Measurements from ENCODE around the gene LMTK2. TPM values are rescaled to one million over a fixed set of nuclear protein-coding genes. Genes with fewer than 3 reads are reported as not detected.

LMTK2 gene
- total and polyA plus RNA-seq, 2 donors (not counting 1 experiment from before 2014, with no cell fraction given) = 5.2 to 6.9 TPM

GRCh38 chr7:98102170-98102569, 4.5 kb upstream of the LMTK2 start:
- Histone ChIP-seq H3K4me3 (replicated peaks in 1 of 4; ENCODE audit: control extremely low read depth in 1 of 4, insufficient read depth in 1 of 4, low read depth in 3 of 4, low read length in 4 of 4) (no peak overlapping the region), H4K20me1 (ENCODE audit: control insufficient read depth, extremely low read depth, insufficient read depth, low read length) (no peaks in the 10 kb centered on the region), H2AFZ (ENCODE audit: low read length) (no peak overlapping the region), H3K4me2 (ENCODE audit: extremely low read depth, insufficient read depth, low read length) (no peak overlapping the region), H3K36me3 (ENCODE audit: control insufficient read depth, insufficient read depth, low read length) (no peaks in the 10 kb centered on the region), H3K79me2 (ENCODE audit: control insufficient read depth, insufficient read depth, low read length) (no peaks in the 10 kb centered on the region), H3K9ac (ENCODE audit: insufficient read depth, low read length) (no peak overlapping the region), H3K27me3 (ENCODE audit: control insufficient read depth, insufficient read depth, low read length) (no peaks in the 10 kb centered on the region), H3K4me1 (ENCODE audit: control insufficient read depth, extremely low read depth, insufficient read depth, low read length) (no peaks in the 10 kb centered on the region), H3K27ac (ENCODE audit: insufficient read depth, low read length) (no peak overlapping the region), H3K9me3 (ENCODE audit: control insufficient read depth, insufficient read depth, low read depth, low read length) (no peaks in the 10 kb centered on the region)
- DNase-seq (ENCODE audit: low read depth in 2 of 2) = no peak
- TF ChIP-seq CTCF (conservative IDR thresholded peaks at IDR 0.05 in 1 of 2, IDR thresholded peaks at IDR 0.05 in 1 of 2; ENCODE audit: low read depth in 1 of 2, low read length in 2 of 2) = no peak
- no peak for TF ChIP-seq EZH2 (IDR thresholded peaks at IDR 0.05; ENCODE audit: low read length, missing control alignments)

DNA sequence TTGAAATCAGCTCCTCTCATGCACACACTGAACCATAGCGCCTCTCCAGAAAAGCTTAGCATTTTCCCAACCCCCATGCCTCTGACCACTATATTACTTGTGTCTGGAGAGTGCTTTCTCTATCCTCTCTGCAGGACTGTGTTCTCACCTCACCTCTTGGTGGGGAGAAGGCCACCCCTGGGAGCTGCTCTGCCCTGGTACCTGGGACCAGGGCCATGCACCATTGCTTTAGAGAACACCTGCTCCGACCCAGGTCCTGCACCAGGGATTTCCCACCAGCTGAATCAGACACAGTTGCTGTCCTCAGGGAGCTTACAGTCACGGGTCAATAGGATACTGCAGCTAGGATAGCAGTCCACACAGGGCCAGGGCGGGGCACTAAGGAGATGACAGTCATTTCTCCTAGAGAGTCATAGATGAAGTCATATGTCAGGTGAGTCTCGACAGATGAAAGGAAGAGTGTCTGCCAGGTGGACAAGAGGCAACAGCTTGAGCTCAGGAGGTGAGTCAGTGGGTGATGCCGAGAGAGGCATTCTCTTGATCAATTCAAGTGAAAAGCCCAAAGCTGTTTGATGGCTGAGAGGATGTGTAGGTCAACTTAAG, 619 bp upstream of the LMTK2 start:
- Histone ChIP-seq H3K9ac (ENCODE audit: insufficient read depth, low read length) (no peak overlapping the region), H3K36me3 (ENCODE audit: control insufficient read depth, insufficient read depth, low read length) (no peaks in the 10 kb centered on the region), H3K27me3 (ENCODE audit: control insufficient read depth, insufficient read depth, low read length) (no peaks in the 10 kb centered on the region), H3K4me1 (ENCODE audit: control insufficient read depth, extremely low read depth, insufficient read depth, low read length) (peaks cover 2% of the 10 kb centered on the region), H3K79me2 (ENCODE audit: control insufficient read depth, insufficient read depth, low read length) (peaks cover 8% of the 10 kb centered on the region), H3K4me2 (ENCODE audit: extremely low read depth, insufficient read depth, low read length) (no peak overlapping the region), H4K20me1 (ENCODE audit: control insufficient read depth, extremely low read depth, insufficient read depth, low read length) (no peaks in the 10 kb centered on the region), H3K27ac (ENCODE audit: insufficient read depth, low read length) (no peak overlapping the region), H3K9me3 (ENCODE audit: control insufficient read depth, insufficient read depth, low read depth, low read length) (no peaks in the 10 kb centered on the region), H3K4me3 (replicated peaks in 1 of 4; ENCODE audit: control extremely low read depth in 1 of 4, insufficient read depth in 1 of 4, low read depth in 3 of 4, low read length in 4 of 4) (no peak overlapping the region), H2AFZ (ENCODE audit: low read length) (no peak overlapping the region)
- no peak for DNase-seq (ENCODE audit: low read depth in 2 of 2)
- TF ChIP-seq CTCF (conservative IDR thresholded peaks at IDR 0.05 in 1 of 2, IDR thresholded peaks at IDR 0.05 in 1 of 2; ENCODE audit: low read depth in 1 of 2, low read length in 2 of 2) (no peak), EZH2 (IDR thresholded peaks at IDR 0.05; ENCODE audit: low read length, missing control alignments) (no peak)

- TF ChIP-seq CTCF (conservative IDR thresholded peaks at IDR 0.05 in 1 of 2, IDR thresholded peaks at IDR 0.05 in 1 of 2; ENCODE audit: low read depth in 1 of 2, low read length in 2 of 2) (no peak), EZH2 (IDR thresholded peaks at IDR 0.05; ENCODE audit: low read length, missing control alignments) (no peak)
- H3K9me3 ChIP-seq (ENCODE audit: control insufficient read depth, insufficient read depth, low read depth, low read length) = no peaks in the 10 kb centered on the region
These were observed 655 bp downstream of the LMTK2 start for GRCh38 chr7:98107313-98107721.

More at GRCh38 chr7:98107313-98107721, 655 bp downstream of the LMTK2 start:
- no peaks in the 10 kb centered on the region for H3K36me3 ChIP-seq (ENCODE audit: control insufficient read depth, insufficient read depth, low read length)
- peak overlapping the region; percentile 27 for H3K27ac ChIP-seq (ENCODE audit: insufficient read depth, low read length)
- no peaks in the 10 kb centered on the region for H4K20me1 ChIP-seq (ENCODE audit: control insufficient read depth, extremely low read depth, insufficient read depth, low read length)
- H3K79me2 ChIP-seq (ENCODE audit: control insufficient read depth, insufficient read depth, low read length) = peaks cover 8% of the 10 kb centered on the region
- DNase-seq (ENCODE audit: low read depth in 2 of 2) = peak in 1 of 2 donors; percentile 3
- H3K4me3 ChIP-seq (replicated peaks in 1 of 4; ENCODE audit: control extremely low read depth in 1 of 4, insufficient read depth in 1 of 4, low read depth in 3 of 4, low read length in 4 of 4) = peak overlapping the region; percentile 81 to 93 (median 86)
- H3K4me1 ChIP-seq (ENCODE audit: control insufficient read depth, extremely low read depth, insufficient read depth, low read length) = peaks cover 2% of the 10 kb centered on the region
- H3K27me3 ChIP-seq (ENCODE audit: control insufficient read depth, insufficient read depth, low read length) = no peaks in the 10 kb centered on the region
- peak overlapping the region; percentile 86 for H3K9ac ChIP-seq (ENCODE audit: insufficient read depth, low read length)
- H3K4me2 ChIP-seq (ENCODE audit: extremely low read depth, insufficient read depth, low read length) = peak overlapping the region; percentile 93
- peak overlapping the region; percentile 71 for H2AFZ ChIP-seq (ENCODE audit: low read length)

Measured in fibroblast of lung (primary cell).